Measurements from ENCODE around the gene OSTF1. TPM values are rescaled to one million over a fixed set of nuclear protein-coding genes. Genes with fewer than 3 reads are reported as not detected.

OSTF1 gene
- total and polyA plus RNA-seq, 4 donors, result 27.5 to 36.3 (median 31.0) TPM

DNA sequence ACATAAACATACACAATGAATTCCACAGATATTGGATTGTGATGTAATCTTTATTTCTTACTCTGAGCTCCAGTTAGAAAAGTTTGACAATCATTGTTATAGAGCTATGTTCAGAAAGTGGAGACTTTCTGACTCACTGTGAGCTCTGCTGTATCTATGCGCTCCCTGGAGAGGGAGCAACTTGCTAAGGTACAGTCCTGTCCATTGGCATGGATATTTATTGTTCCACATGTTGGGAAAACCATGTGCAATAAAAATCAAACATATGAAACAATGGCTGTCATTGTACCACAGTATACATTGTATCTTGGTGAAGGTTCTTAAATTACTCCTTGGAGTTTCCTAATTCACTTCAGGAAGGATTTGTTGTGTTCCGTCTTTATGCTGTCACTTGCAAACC lies 27.1 kb upstream of the OSTF1 start:
- Histone ChIP-seq H3K4me3 (ENCODE audit: low read depth, low read length) (no peak overlapping the region), H3K27ac (ENCODE audit: low read depth, low read length) (no peak overlapping the region), H3K27me3 (ENCODE audit: control insufficient read depth, insufficient read depth, low read length) (no peaks in the 10 kb centered on the region), H3K4me1 (ENCODE audit: control insufficient read depth, insufficient read depth, low read length) (no peaks in the 10 kb centered on the region), H3K9me3 (ENCODE audit: control insufficient read depth, insufficient read depth, low read length) (no peaks in the 10 kb centered on the region), H3K36me3 (ENCODE audit: control insufficient read depth, insufficient read depth, low read length) (no peaks in the 10 kb centered on the region)
- WGBS (ENCODE audit: insufficient coverage), result no CpG with 5 or more reads among the region's 2 CpGs
- DNase-seq (ENCODE audit: low read depth in 4 of 6, low spot score in 6 of 6), result no peak

DNA sequence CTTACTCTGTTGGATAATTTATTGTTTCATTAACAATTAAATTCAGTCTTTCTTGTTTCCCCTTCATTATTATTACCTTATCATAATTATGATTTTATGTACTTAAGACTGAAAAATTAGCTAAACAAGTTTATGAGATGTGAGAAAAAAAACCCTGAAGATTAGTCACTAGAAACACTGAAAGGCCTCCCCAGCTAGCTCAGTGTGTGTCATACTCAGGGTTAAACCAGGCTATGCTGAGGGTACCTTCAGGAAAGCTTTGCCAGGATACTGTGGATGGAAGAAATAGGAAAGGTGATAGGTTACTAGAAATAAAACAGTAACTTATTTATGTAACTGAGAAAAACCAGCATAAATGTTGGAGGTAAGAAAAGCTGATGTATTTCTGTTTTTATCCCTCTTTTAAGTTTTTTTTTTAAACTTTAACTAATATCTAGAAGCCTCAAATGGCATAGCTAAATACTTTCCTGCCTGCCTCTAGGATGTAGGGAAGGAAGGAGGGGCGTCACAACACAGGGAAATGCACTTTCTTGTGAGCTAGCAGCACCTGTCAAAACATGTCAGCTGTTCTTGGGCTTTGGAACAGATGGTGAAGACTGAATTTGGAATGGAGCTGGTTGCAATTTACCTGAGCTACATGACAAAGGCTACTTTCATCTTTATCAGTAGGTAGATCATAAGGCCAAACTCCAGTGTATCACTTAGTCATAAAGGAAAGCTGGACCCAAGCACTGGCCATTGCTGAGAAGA lies 24.6 kb upstream of the OSTF1 start:
- H3K36me3 ChIP-seq (ENCODE audit: control insufficient read depth, insufficient read depth, low read length), result no peaks in the 10 kb centered on the region
- no peaks in the 10 kb centered on the region for H3K9me3 ChIP-seq (ENCODE audit: control insufficient read depth, insufficient read depth, low read length)
- no peaks in the 10 kb centered on the region for H3K27me3 ChIP-seq (ENCODE audit: control insufficient read depth, insufficient read depth, low read length)
- no peak overlapping the region for H3K4me3 ChIP-seq (ENCODE audit: low read depth, low read length)
- WGBS (ENCODE audit: insufficient coverage), result no CpG with 5 or more reads among the region's 1 CpG
- H3K4me1 ChIP-seq (ENCODE audit: control insufficient read depth, insufficient read depth, low read length), result no peaks in the 10 kb centered on the region
- no peak overlapping the region for H3K27ac ChIP-seq (ENCODE audit: low read depth, low read length)
- DNase-seq (ENCODE audit: low read depth in 4 of 6, low spot score in 6 of 6), result peak in 1 of 6 donors; percentile 49

DNA sequence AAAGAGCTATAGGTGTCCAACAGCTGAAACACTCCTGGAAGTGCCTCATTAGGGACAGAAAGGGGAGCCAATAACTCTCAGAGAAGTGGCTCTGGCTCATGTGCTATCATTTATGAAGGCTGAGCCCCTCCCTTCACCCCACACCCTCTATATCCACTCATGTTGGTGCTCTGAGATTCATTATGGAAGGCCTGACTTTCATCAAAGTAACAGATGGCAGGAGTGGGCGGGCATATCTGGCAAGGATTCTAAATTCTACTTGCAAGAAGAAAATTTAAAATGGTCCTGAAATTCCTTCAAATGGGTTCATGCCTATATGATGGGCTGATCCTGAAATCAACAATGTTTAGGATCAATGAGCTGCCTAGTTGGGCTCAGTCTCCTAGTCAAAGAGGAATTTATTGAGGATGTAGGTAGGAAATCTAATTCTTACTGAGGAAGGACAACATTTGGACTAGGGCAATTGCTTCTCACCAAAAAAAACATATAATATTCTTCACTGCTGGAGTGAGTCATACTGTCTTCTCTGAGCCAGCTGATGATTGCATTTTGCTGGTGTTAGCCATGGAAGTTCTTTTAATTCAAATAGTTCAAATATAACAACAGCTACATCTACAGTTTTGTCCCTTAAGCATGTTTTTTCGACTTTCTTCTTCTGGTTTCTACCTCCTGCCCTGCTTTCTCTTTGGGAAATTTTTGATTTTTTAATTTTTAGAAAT lies 23.8 kb upstream of the OSTF1 start:
- H3K27me3 ChIP-seq (ENCODE audit: control insufficient read depth, insufficient read depth, low read length), result no peaks in the 10 kb centered on the region
- H3K4me3 ChIP-seq (ENCODE audit: low read depth, low read length), result no peak overlapping the region
- no peaks in the 10 kb centered on the region for H3K36me3 ChIP-seq (ENCODE audit: control insufficient read depth, insufficient read depth, low read length)
- H3K4me1 ChIP-seq (ENCODE audit: control insufficient read depth, insufficient read depth, low read length), result no peaks in the 10 kb centered on the region
- H3K27ac ChIP-seq (ENCODE audit: low read depth, low read length), result no peak overlapping the region
- H3K9me3 ChIP-seq (ENCODE audit: control insufficient read depth, insufficient read depth, low read length), result no peaks in the 10 kb centered on the region
- DNase-seq (ENCODE audit: low read depth in 4 of 6, low spot score in 6 of 6), result peak in 1 of 6 donors; percentile 45
- 100% methylated on average over 1 of the region's 2 CpGs for WGBS (ENCODE audit: insufficient coverage)

DNA sequence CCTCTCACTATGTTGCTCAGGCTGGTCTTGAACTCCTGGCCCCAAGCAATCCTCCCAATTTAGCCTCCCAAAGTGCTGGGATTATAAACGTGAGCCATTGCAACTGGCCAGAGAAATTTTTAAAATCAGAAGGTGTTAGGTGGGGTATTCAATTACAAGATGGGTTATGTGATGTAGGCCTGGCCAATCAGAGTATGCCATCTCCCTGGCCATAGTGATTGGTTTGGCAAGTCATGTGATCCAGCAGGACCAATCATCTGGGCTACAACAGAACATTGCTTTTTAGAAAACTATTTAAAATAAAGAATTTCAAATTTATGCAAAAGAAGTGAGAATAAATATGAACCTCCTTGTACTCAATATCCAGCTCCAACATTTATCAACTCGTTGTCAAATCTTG lies 22.8 kb upstream of the OSTF1 start:
- WGBS (ENCODE audit: insufficient coverage), result no CpG with 5 or more reads among the region's 2 CpGs
- Histone ChIP-seq H3K4me1 (ENCODE audit: control insufficient read depth, insufficient read depth, low read length) (no peaks in the 10 kb centered on the region), H3K27ac (ENCODE audit: low read depth, low read length) (no peak overlapping the region), H3K36me3 (ENCODE audit: control insufficient read depth, insufficient read depth, low read length) (no peaks in the 10 kb centered on the region), H3K4me3 (ENCODE audit: low read depth, low read length) (no peak overlapping the region), H3K9me3 (ENCODE audit: control insufficient read depth, insufficient read depth, low read length) (no peaks in the 10 kb centered on the region), H3K27me3 (ENCODE audit: control insufficient read depth, insufficient read depth, low read length) (no peaks in the 10 kb centered on the region)
- no peak for DNase-seq (ENCODE audit: low read depth in 4 of 6, low spot score in 6 of 6)

DNA sequence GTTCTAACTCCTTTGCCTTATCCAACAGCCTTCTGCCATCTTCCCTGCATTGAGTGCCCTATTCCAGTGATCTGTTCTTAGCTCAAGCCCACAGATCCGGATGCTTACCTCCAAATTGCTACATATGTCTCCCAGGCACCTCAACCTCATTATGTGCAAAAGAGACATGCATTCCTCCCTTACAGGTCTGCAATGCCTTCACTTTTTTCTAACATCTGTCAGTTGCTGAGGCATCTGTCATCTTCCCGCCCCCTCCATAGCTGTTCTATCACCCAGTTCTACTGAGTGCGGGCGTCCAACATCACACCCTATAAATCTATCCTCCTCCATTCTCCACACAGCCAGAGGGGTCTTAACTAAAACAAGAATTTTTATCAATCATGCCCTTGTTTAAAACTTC lies 20.4 kb upstream of the OSTF1 start:
- H3K27ac ChIP-seq (ENCODE audit: low read depth, low read length), result no peak overlapping the region
- no peaks in the 10 kb centered on the region for H3K36me3 ChIP-seq (ENCODE audit: control insufficient read depth, insufficient read depth, low read length)
- WGBS (ENCODE audit: insufficient coverage), result 75% methylated on average over 4 of the region's 4 CpGs
- no peaks in the 10 kb centered on the region for H3K4me1 ChIP-seq (ENCODE audit: control insufficient read depth, insufficient read depth, low read length)
- no peak overlapping the region for H3K4me3 ChIP-seq (ENCODE audit: low read depth, low read length)
- H3K9me3 ChIP-seq (ENCODE audit: control insufficient read depth, insufficient read depth, low read length), result no peaks in the 10 kb centered on the region
- no peak for DNase-seq (ENCODE audit: low read depth in 4 of 6, low spot score in 6 of 6)
- no peaks in the 10 kb centered on the region for H3K27me3 ChIP-seq (ENCODE audit: control insufficient read depth, insufficient read depth, low read length)

DNA sequence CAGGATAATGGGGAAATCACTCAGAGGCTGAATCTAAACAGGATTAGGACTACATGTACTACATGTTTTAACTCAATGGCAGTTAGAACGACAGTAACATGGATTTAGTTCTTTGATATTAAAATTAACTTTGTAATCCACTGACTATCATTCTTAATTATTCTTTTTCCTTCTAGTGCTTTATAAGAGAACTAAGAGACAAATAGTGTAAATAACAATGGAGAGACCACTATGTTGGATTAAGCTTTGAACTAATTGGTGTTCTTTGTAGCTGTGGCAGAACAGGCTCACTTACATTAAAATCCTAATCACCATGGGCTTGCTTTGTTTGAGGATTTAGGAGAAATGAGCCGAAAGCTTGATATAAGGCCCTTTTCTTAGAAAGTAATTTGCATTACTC lies 19.1 kb upstream of the OSTF1 start:
- no peak overlapping the region for H3K27ac ChIP-seq (ENCODE audit: low read depth, low read length)
- DNase-seq (ENCODE audit: low read depth in 4 of 6, low spot score in 6 of 6), result peak in 1 of 6 donors; percentile 20
- H3K4me1 ChIP-seq (ENCODE audit: control insufficient read depth, insufficient read depth, low read length), result no peaks in the 10 kb centered on the region
- no peaks in the 10 kb centered on the region for H3K27me3 ChIP-seq (ENCODE audit: control insufficient read depth, insufficient read depth, low read length)
- H3K4me3 ChIP-seq (ENCODE audit: low read depth, low read length), result no peak overlapping the region
- H3K9me3 ChIP-seq (ENCODE audit: control insufficient read depth, insufficient read depth, low read length), result no peaks in the 10 kb centered on the region
- WGBS (ENCODE audit: insufficient coverage), result no CpG with 5 or more reads among the region's 2 CpGs
- H3K36me3 ChIP-seq (ENCODE audit: control insufficient read depth, insufficient read depth, low read length), result no peaks in the 10 kb centered on the region

DNA sequence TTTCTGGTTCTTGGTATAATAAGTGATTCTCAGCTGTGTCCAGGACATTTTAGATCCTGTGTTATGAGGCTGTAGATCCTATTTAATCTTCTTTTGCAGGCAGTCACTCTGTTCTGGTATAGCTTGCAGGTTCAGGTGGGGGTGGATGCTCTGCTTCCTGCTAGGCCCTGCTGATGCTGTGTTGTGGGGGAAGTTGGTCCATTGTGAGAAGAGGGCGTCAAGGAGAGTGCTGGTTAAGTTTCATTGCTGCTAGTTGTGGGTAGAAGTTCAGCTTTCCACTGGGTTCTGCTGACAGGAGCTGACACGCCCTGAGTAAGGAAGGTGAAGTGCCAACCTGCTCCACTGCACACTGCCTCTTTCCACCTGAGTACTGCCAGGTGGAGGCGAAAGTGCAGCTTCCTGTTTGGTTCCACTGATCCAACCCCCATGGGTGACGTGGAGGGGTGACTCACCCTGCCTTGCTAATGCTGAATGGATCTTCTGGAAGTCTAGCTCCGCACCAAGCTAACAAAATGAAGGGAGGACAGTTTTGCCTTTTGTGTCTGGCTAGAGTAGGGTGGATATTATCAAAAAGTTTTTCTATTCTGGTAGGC lies 16.7 kb upstream of the OSTF1 start:
- Histone ChIP-seq H3K9me3 (ENCODE audit: control insufficient read depth, insufficient read depth, low read length) (no peaks in the 10 kb centered on the region), H3K4me3 (ENCODE audit: low read depth, low read length) (no peak overlapping the region), H3K27me3 (ENCODE audit: control insufficient read depth, insufficient read depth, low read length) (no peaks in the 10 kb centered on the region), H3K4me1 (ENCODE audit: control insufficient read depth, insufficient read depth, low read length) (no peaks in the 10 kb centered on the region), H3K27ac (ENCODE audit: low read depth, low read length) (no peak overlapping the region), H3K36me3 (ENCODE audit: control insufficient read depth, insufficient read depth, low read length) (no peaks in the 10 kb centered on the region)
- no peak for DNase-seq (ENCODE audit: low read depth in 4 of 6, low spot score in 6 of 6)
- 88% methylated on average over 4 of the region's 5 CpGs for WGBS (ENCODE audit: insufficient coverage)

DNA sequence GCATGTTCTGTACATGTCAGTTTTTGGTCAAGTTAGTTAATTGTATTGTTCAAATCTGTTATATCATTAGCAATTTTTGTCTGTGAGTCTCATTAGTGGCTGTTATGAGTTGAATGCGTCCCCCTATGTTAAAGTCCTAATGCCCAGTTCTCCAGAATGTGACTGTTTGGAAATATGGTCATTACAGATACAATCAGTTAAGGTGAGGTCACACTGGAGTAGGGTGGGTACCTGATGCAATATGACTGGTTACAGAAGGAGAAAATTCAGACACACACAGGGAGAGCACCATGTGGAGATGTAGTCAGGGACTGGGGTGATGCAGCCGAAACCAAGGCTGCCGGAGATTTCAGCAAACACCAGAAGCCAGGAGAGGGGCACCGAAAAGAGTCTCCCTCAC lies 15.4 kb upstream of the OSTF1 start:
- Histone ChIP-seq H3K27ac (ENCODE audit: low read depth, low read length) (no peak overlapping the region), H3K4me1 (ENCODE audit: control insufficient read depth, insufficient read depth, low read length) (no peaks in the 10 kb centered on the region), H3K27me3 (ENCODE audit: control insufficient read depth, insufficient read depth, low read length) (no peaks in the 10 kb centered on the region), H3K4me3 (ENCODE audit: low read depth, low read length) (no peak overlapping the region), H3K36me3 (ENCODE audit: control insufficient read depth, insufficient read depth, low read length) (no peaks in the 10 kb centered on the region), H3K9me3 (ENCODE audit: control insufficient read depth, insufficient read depth, low read length) (no peaks in the 10 kb centered on the region)
- DNase-seq (ENCODE audit: low read depth in 4 of 6, low spot score in 6 of 6), result no peak
- 100% methylated on average over 3 of the region's 4 CpGs for WGBS (ENCODE audit: insufficient coverage)

DNA sequence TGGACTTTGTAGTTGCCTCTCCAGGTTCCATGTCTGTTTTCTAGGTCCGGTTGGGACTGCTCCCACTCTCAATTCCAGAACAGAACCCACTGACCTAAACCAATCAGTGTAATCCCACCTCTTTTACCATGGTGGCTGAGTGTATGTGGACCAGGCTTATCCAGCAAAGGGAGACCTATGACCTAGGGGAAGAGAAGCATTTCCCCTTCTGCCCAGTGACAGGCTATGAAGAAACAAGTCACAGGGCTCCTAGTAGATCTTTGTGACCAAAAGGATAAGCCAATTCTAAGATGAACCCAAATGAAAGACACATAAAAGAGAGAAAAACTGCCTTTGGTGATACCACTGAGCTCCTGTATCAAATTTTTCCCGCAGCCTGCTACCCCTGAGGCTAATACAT lies 6.7 kb upstream of the OSTF1 start:
- no peaks in the 10 kb centered on the region for H3K36me3 ChIP-seq (ENCODE audit: control insufficient read depth, insufficient read depth, low read length)
- H3K4me1 ChIP-seq (ENCODE audit: control insufficient read depth, insufficient read depth, low read length), result peaks cover 6% of the 10 kb centered on the region
- WGBS (ENCODE audit: insufficient coverage), result no CpG with 5 or more reads among the region's 2 CpGs
- H3K9me3 ChIP-seq (ENCODE audit: control insufficient read depth, insufficient read depth, low read length), result no peaks in the 10 kb centered on the region
- no peak overlapping the region for H3K27ac ChIP-seq (ENCODE audit: low read depth, low read length)
- DNase-seq (ENCODE audit: low read depth in 4 of 6, low spot score in 6 of 6), result no peak
- H3K27me3 ChIP-seq (ENCODE audit: control insufficient read depth, insufficient read depth, low read length), result no peaks in the 10 kb centered on the region
- no peak overlapping the region for H3K4me3 ChIP-seq (ENCODE audit: low read depth, low read length)
